HG02973 (cell line): Measurements from ENCODE around the gene BMPR1A.
A peak's percentile ranks its signal among the peaks of the same experiment; 100 is the strongest.

ENCODE experiments used
- ATAC-seq: cut with Tn5 transposase; IDR thresholded peaks from one replicate; pipeline ENCODE4 v1.9.1; 2021; ENCODE audit warnings: moderate library complexity; ENCODE audit not compliant: unreplicated experiment

BMPR1A gene

DNA sequence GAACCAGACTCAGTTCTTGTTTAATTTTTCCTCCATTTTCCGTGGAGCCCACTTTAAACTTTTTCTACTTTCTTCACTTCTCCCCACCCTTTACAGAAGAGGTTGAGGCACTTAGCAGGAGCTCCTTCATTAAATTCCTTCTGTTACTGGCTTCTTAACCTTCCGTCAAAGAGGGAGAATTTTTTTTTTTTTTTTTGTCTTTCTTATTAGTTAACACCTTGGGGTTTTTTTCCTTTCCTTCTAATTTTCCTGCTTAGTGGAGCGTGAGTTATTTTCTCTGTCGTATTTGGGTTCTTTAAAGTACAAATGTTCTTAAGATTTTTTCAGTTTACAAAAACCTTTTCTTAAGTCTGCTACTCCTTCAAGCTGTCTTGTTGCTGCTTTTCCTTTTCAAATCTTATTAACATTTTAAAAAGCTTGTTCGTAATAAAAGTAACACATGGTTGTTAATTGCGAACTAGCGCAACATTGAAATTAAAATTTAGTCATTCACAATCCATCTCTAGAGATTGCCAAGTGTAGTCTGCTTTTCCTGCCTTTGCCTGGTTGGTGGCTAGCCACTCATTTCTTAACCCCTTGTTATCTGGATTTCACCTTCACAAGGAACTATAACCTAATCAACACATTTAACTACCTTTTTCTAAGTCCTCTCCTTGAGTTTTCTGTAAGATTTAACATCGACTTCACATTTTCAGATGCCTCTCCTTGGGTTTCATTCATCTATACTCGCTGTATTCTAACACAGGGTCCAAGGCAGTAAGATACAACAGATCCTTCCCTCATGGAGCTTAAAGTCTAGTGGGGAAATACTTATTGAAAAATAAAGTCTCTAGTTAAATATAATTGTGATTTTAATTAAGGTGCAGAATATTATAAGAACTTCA lies 2.0 kb downstream of the BMPR1A start:
- ATAC-seq = no peak

DNA sequence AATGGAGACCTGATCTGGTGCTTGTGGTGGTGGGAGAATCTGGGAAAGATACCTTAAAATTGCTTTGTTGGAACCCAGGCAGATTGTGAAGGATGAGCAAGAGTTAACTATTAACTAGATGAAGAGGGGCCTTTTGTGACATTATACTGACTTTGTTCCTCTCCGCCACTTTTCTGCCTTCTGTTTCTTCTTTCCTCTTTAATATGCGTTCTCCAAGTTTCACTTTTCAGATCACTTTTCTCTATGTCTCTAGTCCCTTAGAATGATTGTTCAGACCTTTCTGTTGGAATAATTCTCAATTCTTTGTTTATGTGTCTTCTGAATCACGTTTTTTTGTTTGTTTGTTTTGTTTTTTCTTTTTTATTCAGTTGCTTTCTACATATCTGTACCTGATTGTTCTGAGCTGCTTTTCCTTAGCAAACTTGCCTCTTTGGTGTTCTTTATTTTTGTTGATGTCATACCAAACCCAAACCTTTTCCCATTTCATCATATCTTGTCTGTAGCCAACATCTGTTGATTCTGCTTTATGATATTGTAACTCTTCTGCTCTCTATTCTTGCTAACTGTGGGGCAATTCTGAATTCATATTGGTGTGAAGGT lies 2.8 kb downstream of the BMPR1A start:
- no peak for ATAC-seq

DNA sequence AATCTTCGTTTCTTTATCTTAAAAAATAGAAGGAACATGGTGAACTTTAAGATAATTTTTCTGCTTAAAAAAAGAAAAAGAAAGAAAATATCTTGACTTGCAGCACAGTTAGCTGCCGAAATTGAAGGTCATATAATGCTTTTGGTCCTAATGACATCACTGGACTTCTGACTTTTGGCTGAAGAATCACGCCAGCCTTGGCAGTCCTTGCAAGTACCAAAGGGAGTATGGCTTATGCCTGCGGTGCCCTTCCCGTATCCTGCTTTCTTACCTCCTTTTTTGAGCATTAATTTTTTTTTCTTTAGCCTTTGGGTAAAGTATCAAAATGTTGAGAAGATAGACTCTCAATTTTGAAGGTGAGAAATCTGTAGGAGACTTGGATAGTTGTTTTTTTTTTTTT lies 7.0 kb downstream of the BMPR1A start:
- no peak for ATAC-seq

DNA sequence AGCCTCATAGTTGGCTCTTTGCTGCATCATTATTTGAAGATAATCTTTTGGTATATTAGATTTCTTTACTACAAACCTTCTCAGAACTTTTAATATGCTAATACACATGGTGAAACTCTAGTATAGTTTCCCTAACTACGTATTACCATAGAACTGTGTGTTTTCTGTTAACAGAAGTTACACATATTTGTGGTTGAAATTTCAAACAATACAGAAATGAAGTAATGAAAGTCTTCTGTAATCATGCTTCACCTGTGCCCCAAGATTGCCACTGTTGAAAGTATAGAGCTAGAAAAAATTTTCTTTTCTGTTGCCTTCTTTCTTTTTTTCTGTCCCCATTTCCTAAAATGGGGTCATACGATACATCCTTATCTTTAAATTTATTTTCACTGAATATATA lies 9.1 kb downstream of the BMPR1A start:
- ATAC-seq = no peak

DNA sequence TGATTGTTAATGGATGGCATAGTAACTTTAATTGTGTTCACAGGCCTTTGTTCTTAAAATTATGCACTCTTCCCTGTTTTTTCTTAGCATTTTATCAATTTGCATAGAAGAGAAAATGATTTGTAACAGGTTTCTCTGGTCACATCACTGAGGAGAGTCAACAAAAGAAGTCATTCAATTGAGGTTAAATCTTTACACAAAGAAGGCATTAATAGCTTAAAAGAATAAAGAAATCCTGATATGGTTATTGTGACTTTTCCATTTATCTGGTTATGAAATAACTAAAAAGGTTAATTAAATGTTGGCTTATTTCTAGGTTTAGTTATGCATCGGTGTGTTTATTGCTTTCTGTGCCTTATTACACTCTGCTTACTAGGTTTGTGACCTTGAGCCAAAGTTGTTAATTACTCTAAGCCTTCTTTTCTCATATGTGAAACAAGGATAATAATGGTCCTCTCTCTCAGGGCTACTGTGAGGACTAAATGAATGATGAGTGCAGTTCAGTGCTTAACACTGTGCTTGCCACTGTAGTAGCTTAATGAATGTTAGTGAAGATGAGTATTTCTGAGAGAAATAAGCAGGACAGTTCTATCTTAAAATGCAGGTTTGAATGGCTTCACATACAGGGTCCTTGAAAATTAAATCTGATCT lies 12.1 kb downstream of the BMPR1A start:
- ATAC-seq = no peak

DNA sequence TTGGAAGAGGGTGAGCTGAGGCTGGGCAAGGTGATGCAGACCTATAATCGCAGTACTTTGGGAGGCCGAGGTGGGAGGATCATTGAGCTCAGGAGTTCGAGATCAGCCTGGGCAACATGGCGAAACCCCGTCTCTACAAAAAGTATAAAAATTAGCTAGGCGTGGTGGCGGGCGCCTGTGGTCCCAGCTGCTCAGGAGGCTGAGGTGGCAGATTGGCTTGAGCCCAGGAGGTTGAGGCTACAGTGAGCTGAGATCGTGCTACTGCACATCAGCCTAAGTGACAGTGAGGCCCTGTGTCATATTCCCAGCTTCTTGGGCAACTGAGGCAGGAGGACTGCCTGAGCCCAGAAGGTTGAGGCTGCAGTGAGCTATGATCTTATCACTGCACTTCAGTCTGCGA lies 13.6 kb downstream of the BMPR1A start:
- no peak for ATAC-seq

DNA sequence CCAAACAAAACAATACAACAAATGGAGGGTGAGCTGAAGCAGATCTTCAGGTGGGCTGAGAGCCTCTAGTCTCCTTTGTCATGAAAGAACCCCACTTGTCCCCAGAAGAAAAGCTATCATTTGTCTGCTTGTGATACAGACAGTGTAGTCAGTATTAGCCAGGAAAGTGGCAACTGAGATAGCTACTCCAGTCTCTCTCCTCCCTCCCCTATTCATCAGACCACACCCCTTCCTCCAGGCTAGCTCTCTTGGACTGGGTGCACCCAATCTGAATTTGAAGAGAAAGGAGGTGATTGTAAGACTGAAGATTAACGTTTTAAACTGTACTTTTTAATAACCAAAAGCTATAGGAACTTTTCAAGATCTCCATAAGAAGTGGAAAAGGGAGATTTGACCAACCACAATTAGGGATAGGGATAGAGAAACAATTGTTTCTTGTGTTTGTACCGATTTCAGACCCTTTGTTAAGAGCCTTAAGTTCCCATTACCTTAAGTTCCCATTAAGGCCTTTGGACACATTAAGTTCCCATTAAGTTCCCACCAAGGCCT lies 14.1 kb downstream of the BMPR1A start:
- no peak for ATAC-seq

DNA sequence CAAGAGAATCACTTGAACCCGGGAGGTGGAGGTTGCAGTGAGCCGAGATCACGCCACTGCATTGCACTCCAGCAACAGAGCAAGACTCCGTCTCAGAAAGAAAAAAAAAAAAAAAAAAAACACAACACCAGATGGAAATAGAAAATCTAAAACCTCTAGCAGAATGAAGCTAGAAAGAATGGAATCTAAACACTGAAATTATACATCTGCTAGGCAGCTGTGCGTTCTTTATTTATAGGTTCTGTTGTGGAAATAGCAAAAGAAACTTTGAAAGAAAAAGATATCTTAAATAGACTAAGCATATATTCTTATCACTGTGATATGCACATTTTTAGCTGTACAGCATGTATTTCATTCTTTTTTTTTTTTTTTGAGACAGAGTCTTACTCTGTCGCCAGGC lies 17.1 kb downstream of the BMPR1A start:
- no peak for ATAC-seq

DNA sequence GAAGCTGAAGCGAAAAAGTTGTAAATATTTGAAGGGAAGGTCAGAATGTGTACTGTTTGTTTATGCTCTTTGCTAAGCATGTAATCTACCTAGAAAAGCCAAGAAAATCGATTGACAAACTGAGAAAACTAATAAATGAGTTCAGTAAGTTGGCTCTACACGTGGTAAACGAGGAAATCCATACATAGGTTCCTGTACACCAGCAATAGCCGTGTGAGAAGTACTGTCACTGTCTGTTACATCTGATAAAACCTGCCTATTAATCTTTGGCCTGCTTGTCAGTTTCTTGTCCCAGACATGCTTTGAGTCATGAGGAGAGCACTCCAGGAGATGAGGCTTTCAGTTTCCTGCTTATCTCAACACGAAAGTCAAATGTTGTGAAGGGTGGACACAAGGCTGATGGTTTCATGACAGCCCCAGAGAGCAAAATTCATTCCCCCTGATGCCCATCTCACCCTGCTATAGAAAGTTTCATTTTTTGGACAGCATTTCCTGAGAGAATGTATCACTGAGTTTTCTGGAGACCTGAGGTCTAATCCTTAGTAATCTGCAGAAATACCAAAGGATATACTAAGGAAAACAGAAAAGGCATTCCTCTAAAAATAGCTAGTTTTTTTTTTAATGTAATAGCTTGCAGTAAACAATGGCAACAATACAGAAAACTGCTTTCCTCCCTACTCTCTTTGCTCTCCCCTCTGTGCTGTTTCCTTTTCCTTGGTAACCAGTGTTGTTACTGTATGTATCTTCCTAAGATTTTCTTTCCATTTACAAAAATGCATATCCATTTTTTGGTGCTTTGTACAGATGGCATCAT lies 18.8 kb downstream of the BMPR1A start:
- peak; percentile 74 for ATAC-seq

DNA sequence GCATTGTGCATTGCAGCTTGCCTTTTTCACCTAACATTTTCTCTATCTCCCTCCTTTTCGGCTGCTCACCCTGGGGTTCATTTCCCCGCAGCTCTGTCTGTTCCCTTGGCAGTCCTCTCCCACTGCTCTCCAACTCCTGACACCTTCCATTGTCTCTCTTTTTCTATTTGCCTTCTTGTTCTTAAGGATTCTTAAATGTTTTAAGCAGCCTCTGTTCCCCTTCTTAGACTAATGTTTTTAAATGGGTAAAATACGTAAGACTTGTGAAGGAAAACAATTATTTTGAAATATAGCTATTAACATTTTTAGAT lies 19.4 kb downstream of the BMPR1A start:
- no peak for ATAC-seq

DNA sequence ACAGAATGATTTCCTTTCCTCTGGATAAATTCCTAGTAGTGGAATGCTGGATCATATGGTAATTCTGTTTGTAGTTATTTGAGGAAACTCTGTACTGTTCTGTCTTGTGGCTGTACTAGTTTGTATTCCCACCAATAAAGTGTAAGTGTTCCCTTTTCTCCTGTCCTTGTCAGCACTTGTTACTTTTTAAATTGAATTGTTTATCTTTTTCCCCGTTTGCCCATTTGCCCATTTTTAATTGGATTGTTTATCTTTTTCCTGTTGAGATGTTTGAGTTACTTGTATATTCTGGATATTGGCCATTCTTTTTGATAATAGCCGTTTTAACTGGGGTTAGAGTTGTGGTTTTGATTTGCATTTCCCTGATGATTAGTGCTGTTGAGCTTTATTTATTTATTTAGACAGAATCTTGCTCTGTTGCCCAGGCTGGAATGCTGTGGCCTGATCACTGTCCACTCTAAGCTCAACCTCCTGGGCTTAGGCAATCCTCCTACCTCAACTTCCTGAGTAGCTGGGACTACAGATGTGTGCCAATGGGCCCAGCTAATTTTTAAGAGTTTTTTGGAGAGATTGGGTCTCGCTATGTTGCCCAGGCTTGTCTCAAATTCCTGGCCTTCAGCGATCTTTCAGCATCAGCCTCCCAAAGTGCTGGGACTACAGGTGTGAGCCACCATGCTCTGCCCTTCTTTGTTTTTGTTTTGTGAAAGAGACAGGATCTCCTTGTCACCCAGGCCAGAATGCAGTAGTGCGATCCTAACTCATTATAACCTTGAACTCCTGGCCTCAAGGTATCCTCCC lies 23.0 kb downstream of the BMPR1A start:
- ATAC-seq = no peak

DNA sequence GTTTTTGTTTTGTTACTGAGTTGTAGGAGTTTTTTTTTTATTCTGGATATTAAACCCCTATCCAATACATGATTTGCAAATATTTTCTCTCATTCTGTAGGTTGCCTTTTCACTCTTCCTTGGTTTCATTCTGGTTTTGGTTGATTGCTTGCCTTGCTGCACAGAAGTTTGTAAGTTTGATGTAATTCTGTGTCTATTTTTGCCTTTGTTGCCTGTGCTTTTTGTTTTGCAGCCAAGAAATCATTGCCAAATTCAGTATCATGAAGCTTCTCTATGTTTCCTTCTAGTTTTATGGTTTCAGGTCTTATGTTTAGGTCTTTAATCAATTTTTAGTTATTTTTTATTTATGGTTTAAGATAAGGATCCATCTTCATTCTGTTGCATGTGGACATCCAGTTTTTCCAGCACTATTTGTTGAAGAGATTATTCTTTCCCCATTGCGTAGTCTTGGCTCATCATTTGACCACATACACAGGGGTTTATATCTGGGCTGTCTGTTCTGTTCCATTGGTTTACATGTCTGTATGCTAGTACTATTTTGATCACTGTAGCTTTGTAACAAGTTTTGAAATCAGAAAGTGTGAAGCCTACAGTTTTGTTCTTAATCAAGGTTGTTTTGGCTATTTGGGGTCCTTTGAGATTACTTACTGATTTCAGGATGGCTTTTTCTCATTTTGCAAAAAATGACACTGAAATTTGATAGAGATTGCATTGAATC lies 26.4 kb downstream of the BMPR1A start:
- ATAC-seq = peak; percentile 75

DNA sequence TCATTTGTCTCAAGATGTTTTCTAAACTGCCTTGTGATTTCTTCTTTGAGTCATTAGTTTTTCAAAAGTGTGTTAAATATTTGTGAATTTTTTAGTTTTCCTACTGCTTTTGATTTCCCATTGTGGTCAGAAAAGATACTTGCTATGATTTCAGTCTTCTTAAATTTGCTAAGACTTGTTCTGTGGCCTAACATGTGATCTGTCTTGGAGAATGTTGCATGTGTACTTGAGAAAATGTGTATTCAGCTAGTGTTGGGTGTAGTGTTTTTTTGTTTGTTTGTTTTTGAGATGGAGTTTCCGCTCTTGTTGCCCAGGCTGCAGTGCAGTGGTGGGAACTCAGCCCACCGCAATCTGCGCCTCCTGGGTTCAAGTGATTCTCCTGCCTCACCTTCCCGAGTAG lies 28.6 kb downstream of the BMPR1A start:
- no peak for ATAC-seq

DNA sequence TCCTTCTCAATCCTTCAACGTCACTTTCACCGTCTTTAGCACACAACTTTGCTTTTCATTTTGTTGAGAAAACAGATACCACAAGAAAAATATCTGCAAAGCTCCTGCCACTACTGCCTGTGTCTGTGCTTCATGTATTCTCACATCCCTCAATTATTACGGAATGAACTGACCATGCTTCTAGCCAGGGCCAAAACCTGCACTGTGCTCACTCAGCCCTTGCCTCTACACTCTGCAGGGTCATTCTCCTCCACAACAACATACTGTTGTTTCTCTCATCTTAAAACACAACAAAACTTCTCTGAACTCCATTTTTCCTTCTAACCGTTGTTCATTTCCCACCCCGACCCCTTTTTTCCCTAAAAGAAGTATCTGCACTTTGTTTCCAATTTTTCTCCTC lies 29.5 kb downstream of the BMPR1A start:
- ATAC-seq = no peak

DNA sequence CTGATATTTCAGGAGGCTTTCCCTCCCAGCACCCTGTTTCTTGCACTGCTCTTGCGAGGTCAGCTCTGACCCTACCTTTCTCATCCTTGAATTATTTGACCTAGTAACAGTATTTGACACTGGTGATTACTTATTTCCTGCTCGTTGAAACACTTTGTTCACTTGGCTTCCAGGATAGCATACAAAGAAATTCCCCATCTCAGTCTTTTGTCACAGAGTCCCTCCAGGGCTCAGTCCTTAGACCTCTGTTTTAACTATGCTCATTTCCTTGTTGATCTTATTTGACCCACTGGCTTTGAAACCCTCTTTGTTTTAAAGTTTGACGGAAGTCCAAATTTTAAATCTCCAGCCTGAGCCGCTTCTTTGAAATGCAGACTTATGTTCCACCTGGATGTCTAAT lies 29.9 kb downstream of the BMPR1A start:
- no peak for ATAC-seq

DNA sequence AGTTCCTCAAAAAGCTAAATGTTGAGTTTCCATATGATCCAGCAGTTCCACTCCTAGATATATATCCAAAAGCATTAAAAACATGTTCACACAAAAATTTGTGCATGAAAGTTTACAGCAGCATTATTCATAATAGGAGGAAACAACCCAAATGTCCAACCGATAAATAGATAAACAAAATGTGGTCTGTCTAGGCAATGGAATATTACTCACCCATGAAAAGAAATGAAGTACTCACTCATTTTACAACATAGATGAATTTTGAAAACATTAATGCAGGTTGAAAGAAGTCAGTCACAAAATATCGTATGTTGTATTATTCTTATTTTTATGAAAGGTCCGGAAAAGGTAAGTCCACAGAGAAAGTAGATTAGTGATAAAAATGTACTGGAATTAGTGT lies 34.0 kb downstream of the BMPR1A start:
- ATAC-seq = no peak

DNA sequence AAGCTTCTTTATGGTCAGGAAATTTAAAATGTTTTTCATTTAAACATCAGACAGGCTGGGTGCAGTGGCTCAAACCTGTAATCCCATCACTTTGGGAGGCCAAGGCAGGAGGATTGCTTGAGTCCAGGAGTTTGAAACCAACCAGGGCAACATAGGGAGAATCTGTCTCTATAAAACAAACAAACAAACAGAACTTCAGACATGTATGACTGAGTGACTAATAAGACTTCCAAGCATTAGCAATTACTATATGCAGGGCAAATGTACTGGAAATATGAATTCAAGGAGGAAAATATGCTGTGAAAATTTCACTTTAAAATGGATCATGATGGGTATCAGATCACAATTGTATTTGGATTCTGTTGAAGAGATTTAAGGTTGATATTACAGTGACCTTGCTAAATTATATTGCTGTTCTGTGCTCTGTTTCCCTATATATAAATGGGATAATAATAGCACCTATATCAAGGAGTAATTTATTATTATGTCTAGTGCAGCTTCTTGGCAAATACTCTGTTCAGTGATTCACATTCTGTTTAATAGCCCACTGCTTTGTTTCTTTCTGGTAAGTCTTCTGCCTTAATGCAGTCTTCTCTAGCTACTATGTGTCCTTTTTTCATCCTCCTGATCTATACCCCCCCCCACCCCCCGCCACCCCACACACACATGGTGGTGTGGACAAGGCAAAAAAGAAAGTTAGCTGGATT lies 36.2 kb downstream of the BMPR1A start:
- ATAC-seq = no peak

DNA sequence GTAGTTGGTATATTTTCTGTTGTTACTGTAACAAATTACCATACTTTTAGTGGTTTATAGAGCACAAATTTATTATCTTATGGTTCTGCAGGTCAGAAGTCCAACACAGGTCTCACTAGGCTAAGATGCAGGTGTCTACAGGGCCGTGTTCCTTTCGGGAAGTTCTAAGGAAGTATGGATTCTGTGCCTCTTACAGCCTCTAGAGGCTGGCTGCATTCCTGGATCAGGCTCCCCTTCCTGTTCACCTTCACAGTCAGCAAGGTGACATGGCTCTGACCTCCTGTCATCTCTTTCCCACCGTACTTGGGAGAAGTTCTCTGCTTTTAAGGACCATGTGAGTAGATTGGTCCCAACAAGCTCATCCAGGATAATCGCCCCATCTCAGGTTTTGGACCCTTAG lies 37.3 kb downstream of the BMPR1A start:
- no peak for ATAC-seq

DNA sequence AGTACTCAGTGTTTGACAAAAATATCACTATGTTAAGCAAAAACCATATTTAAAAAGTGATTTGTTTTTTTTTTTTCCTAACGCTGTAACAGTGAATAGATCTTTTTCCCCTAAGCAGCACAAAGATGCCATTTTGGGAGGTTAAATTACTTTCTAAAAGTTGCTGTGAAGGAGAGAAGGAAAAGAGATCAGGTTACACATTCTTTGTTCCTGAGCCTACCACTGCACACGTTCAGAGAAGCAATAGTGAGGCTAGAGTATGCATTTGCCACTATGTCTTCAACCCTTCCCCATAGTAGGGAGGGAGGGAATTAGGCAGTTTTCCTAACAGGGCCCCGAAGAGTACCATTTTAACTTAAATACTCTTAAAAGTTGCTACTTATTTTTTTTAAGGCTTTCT lies 38.9 kb downstream of the BMPR1A start:
- no peak for ATAC-seq
